Esophagus squamous epithelium (tissue), 4 donors: Measurements from ENCODE around the gene ARHGAP26.

Experiments used
- POLR2A ChIP-seq, 4 donors: fragments of 450-650 bp; IDR thresholded peaks; one replicate each; pipeline ENCODE4 v1.6.1; 2017; ENCODE audit warnings: antibody characterized with exemption in 4 of 4, mild to moderate bottlenecking in 4 of 4, moderate library complexity in 3 of 4
- TF ChIP-seq, protein P1 (sequence below), 6 experiments: fragments of 450-650 bp in 4 of 6; fragments of 200-600 bp in 2 of 6; sonication (generic) in 2 of 6; IDR thresholded peaks; one replicate each; pipeline ENCODE4 v1.5.1; 2016 to 2019; ENCODE audit warnings: antibody characterized with exemption in 6 of 6, mild to moderate bottlenecking in 4 of 6, moderate library complexity in 4 of 6

DNA sequence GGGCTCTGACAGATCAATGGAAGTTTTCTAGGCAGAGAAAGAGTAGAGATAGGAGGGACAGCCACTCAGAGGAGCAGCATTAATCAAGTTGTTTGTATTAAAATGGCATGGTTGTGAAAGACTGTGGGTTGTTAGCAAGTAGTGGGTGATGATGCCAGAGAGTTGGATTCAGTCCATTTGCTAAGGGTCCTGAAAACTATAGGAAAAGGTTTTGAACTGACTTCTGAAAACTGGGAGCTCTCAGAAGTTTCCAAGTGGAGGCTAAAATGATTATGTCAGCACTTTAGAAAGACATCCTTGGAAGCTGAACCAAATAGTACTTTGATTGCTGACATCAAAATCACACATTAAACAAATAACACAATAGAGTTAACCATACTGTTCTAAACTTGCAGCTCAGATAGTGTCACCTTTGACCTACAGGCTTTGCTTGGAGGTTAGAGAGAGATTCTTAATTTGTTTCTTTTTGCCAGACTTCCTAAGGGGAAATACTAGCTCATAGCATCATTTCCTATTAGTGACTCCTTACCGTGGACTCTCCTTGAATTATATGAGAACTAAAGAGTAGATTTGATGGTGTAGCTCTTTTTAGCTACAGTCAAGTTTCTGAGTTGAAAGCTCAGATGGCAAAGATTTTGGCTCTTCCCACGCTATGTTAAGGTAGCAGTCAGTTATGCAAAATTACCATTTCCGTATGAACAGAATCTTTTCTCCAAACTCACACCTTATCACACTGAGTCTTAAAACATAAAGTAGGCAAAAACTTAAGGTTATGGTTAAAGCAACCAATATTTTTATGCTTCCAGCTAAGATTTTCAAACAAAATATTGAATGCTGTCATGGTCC is 356.2 kb downstream of the ARHGAP26 start:
- TF ChIP-seq, protein P1, sequence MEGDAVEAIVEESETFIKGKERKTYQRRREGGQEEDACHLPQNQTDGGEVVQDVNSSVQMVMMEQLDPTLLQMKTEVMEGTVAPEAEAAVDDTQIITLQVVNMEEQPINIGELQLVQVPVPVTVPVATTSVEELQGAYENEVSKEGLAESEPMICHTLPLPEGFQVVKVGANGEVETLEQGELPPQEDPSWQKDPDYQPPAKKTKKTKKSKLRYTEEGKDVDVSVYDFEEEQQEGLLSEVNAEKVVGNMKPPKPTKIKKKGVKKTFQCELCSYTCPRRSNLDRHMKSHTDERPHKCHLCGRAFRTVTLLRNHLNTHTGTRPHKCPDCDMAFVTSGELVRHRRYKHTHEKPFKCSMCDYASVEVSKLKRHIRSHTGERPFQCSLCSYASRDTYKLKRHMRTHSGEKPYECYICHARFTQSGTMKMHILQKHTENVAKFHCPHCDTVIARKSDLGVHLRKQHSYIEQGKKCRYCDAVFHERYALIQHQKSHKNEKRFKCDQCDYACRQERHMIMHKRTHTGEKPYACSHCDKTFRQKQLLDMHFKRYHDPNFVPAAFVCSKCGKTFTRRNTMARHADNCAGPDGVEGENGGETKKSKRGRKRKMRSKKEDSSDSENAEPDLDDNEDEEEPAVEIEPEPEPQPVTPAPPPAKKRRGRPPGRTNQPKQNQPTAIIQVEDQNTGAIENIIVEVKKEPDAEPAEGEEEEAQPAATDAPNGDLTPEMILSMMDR (IDR thresholded peaks at IDR 0.05): no peak
- TF ChIP-seq POLR2A (IDR thresholded peaks at IDR 0.05): no peak
